ENCODE data around the gene PAX5. TPM values are rescaled to one million over a fixed set of nuclear protein-coding genes. Genes with fewer than 3 reads are reported as not detected.

The PAX5 gene
- polyA plus RNA-seq, 3 donors: 0.03 to 0.15 TPM; not detected in 1

- H3K27me3 Mint-ChIP-seq (ENCODE audit: low read depth in 3 of 3): peaks cover 12 to 25% (median 15%) of the 10 kb centered on the region in 3 donors
- H3K9me3 ChIP-seq (replicated peaks in 1 of 2; ENCODE audit: control insufficient read depth in 1 of 2, insufficient read depth in 1 of 2, low read length in 2 of 2): no peaks in the 10 kb centered on the region
- no peaks in the 10 kb centered on the region for H3K79me2 ChIP-seq (ENCODE audit: insufficient read depth, low read length)
- no peak for TF ChIP-seq CTCF (IDR thresholded peaks at IDR 0.05)
- peaks cover 0 to 5% (median 0%) of the 10 kb centered on the region in 7 donors for H3K9me3 Mint-ChIP-seq
- no peaks in the 10 kb centered on the region for H3K36me3 Mint-ChIP-seq
- H2AFZ ChIP-seq (ENCODE audit: insufficient read depth, low read depth, low read length, poor library complexity, severe bottlenecking): no peak overlapping the region
- H3K4me1 Mint-ChIP-seq: no peaks in the 10 kb centered on the region
- H3K4me2 ChIP-seq (replicated peaks; ENCODE audit: extremely low read depth, low read length, poor library complexity, severe bottlenecking): no peak overlapping the region
- H3K27ac ChIP-seq (ENCODE audit: low read depth in 1 of 2, low read length in 2 of 2): no peak overlapping the region
- no peak overlapping the region for H3K9ac ChIP-seq (ENCODE audit: insufficient read depth, low read length, poor library complexity, severe bottlenecking)
- WGBS (ENCODE audit: insufficient coverage): 86% methylated on average over 5 of the region's 6 CpGs
- DNase-seq: no peak
- H3K27me3 ChIP-seq (ENCODE audit: control insufficient read depth in 2 of 2, insufficient read depth in 2 of 2, low read length in 2 of 2): no peaks in the 10 kb centered on the region
- no peaks in the 10 kb centered on the region for H3K4me1 ChIP-seq (ENCODE audit: control insufficient read depth in 1 of 2, insufficient read depth in 2 of 2, low read length in 2 of 2)
- no peaks in the 10 kb centered on the region for H3K36me3 ChIP-seq (replicated peaks in 1 of 2; ENCODE audit: control insufficient read depth in 1 of 2, insufficient read depth in 2 of 2, low read length in 2 of 2)
- intact Hi-C loops (cut with micrococcal nuclease): no loop called here
- H3K4me3 ChIP-seq (replicated peaks in 1 of 3; ENCODE audit: low read depth in 2 of 3, low read length in 3 of 3): no peak overlapping the region
- peak overlapping the region in 1 of 7 donors; percentile 12 for H3K27ac Mint-ChIP-seq
- no peaks in the 10 kb centered on the region for H4K20me1 ChIP-seq (ENCODE audit: insufficient read depth, low read length)
- H3K4me3 Mint-ChIP-seq: no peak overlapping the region
These were observed 84.6 kb downstream of the PAX5 start for GRCh38 chr9:36949466-36949865.

- no peaks in the 10 kb centered on the region for H3K36me3 ChIP-seq (replicated peaks in 1 of 2; ENCODE audit: control insufficient read depth in 1 of 2, insufficient read depth in 2 of 2, low read length in 2 of 2)
- H3K27me3 ChIP-seq (ENCODE audit: control insufficient read depth in 2 of 2, insufficient read depth in 2 of 2, low read length in 2 of 2): no peaks in the 10 kb centered on the region
- DNase-seq: no peak
- no peak overlapping the region for H3K4me2 ChIP-seq (replicated peaks; ENCODE audit: extremely low read depth, low read length, poor library complexity, severe bottlenecking)
- no peaks in the 10 kb centered on the region for H3K79me2 ChIP-seq (ENCODE audit: insufficient read depth, low read length)
- H3K27ac ChIP-seq (ENCODE audit: low read depth in 1 of 2, low read length in 2 of 2): no peak overlapping the region
- no peak overlapping the region for H3K9ac ChIP-seq (ENCODE audit: insufficient read depth, low read length, poor library complexity, severe bottlenecking)
- intact Hi-C loops (cut with micrococcal nuclease): no loop called here
- H3K27ac Mint-ChIP-seq: no peak overlapping the region
- no peak overlapping the region for H3K4me3 Mint-ChIP-seq
- H3K4me3 ChIP-seq (replicated peaks in 1 of 3; ENCODE audit: low read depth in 2 of 3, low read length in 3 of 3): no peak overlapping the region
- peaks cover 2 to 13% (median 10%) of the 10 kb centered on the region in 3 donors for H3K27me3 Mint-ChIP-seq (ENCODE audit: low read depth in 3 of 3)
- no peaks in the 10 kb centered on the region for H3K9me3 ChIP-seq (replicated peaks in 1 of 2; ENCODE audit: control insufficient read depth in 1 of 2, insufficient read depth in 1 of 2, low read length in 2 of 2)
- no peak overlapping the region for H2AFZ ChIP-seq (ENCODE audit: insufficient read depth, low read depth, low read length, poor library complexity, severe bottlenecking)
- no peaks in the 10 kb centered on the region for H3K4me1 Mint-ChIP-seq
- no peaks in the 10 kb centered on the region for H4K20me1 ChIP-seq (ENCODE audit: insufficient read depth, low read length)
- no peaks in the 10 kb centered on the region for H3K36me3 Mint-ChIP-seq
- no peak for TF ChIP-seq CTCF (IDR thresholded peaks at IDR 0.05)
- WGBS (ENCODE audit: insufficient coverage): 82% methylated on average over 9 of the region's 13 CpGs
- H3K4me1 ChIP-seq (ENCODE audit: control insufficient read depth in 1 of 2, insufficient read depth in 2 of 2, low read length in 2 of 2): no peaks in the 10 kb centered on the region
- H3K9me3 Mint-ChIP-seq: peaks cover 0 to 3% (median 0%) of the 10 kb centered on the region in 7 donors
These were observed 86.0 kb downstream of the PAX5 start for GRCh38 chr9:36948051-36948450.
